A549 (cell line): ENCODE data around the gene SORCS2. TPM values are rescaled to one million over a fixed set of nuclear protein-coding genes. Genes with fewer than 3 reads are reported as not detected.

ENCODE experiments used
- ATAC-seq, 2 experiments: fragments of 200-7000 bp in 1 of 2; fragments of >200 bp in 1 of 2; cut with Nextera tagmentation in 1 of 2; cut with Tn5 transposase in 1 of 2; 3 replicates each; pipeline versions ENCODE4 v1.8.0 to v1.9.1; 2018 to 2020; ENCODE audit warnings: mild to moderate bottlenecking in 1 of 2, moderate library complexity in 1 of 2
- CTCF ChIA-PET: fragments of 300-600 bp; sonication (Branson Sonifier 250); formaldehyde crosslinking; extraction: SDS; loops from one replicate; lab custom pipeline; 2021; ENCODE audit warnings: antibody characterized with exemption, inconsistent platforms; lab: Yijun Ruan, JAX
- POLR2A ChIA-PET: fragments of 350-600 bp; formaldehyde crosslinking; extraction: SDS; loops from one replicate; lab custom pipeline; 2021; ENCODE audit warnings: antibody characterized with exemption, inconsistent platforms; lab: Yijun Ruan, JAX
- DNase-seq, 2 experiments: peaks; one replicate each; pipeline versions ENCODE4 v3.0.0 to v3.0.0-alpha.2; 2011 to 2016; ENCODE audit warnings: low read depth in 1 of 2, low spot score in 1 of 2
- FAIRE-seq: peaks from 2 replicates; lab custom pipeline; 2011; peaks lifted over from hg19 to GRCh38; lab: Jason Lieb, UNC
- H3K27ac ChIP-seq, 2 experiments: fragments of >200 bp; sonication (Bioruptor Twin); formaldehyde crosslinking; 3 replicates each; pipeline ENCODE4 v1.5.1; 2016 to 2017
- H3K4me1 ChIP-seq: fragments of >200 bp; sonication (Bioruptor Twin); formaldehyde crosslinking; 3 replicates; pipeline ENCODE4 v1.6.1; 2016
- H3K4me2 ChIP-seq: fragments of >200 bp; sonication (Bioruptor Twin); formaldehyde crosslinking; 3 replicates; pipeline ENCODE4 v1.6.1; 2016
- H3K4me3 ChIP-seq: fragments of >200 bp; sonication (Bioruptor Twin); formaldehyde crosslinking; 3 replicates; pipeline ENCODE4 v1.5.1; 2016
- H3K9me3 ChIP-seq: fragments of >200 bp; sonication (Bioruptor Twin); formaldehyde crosslinking; 3 replicates; pipeline ENCODE4 v1.6.1; 2016
- BCL3 ChIP-seq: fragments of >200 bp; sonication (Bioruptor Twin); formaldehyde crosslinking; IDR thresholded peaks from 3 replicates; pipeline ENCODE4 v1.6.1; 2016
- CEBPB ChIP-seq, 2 experiments: fragments of >200 bp in 1 of 2; sonication (Bioruptor Twin) in 1 of 2; formaldehyde crosslinking in 1 of 2; IDR thresholded peaks; 2 replicates each; pipeline ENCODE4 v1.6.1; 2012 to 2016
- CHD4 ChIP-seq: fragments of 200-600 bp; sonication (generic); IDR thresholded peaks from 2 replicates; pipeline ENCODE4 v1.6.1; 2016; ENCODE audit warnings: antibody characterized with exemption, mild to moderate bottlenecking, borderline replicate concordance
- E2F6 ChIP-seq: IDR thresholded peaks from 2 replicates; pipeline ENCODE4 v1.6.1; 2012; ENCODE audit warnings: low read depth, borderline replicate concordance
- EHMT2 ChIP-seq: fragments of 200-600 bp; sonication (generic); IDR thresholded peaks from 2 replicates; pipeline ENCODE4 v1.6.1; 2016; ENCODE audit warnings: antibody characterized with exemption, low read depth, mild to moderate bottlenecking, moderate library complexity
- FOSL2 ChIP-seq, 2 experiments: fragments of 450-650 bp in 1 of 2; fragments of >200 bp in 1 of 2; sonication (Bioruptor Twin) in 1 of 2; formaldehyde crosslinking; IDR thresholded peaks; 2 replicates each; pipeline versions ENCODE4 v1.5.0 to v1.6.1; 2016 to 2020; ENCODE audit warnings: mild to moderate bottlenecking in 1 of 2, moderate library complexity in 1 of 2
- FOXS1 ChIP-seq: fragments of 250-450 bp; sonication (Bioruptor Pico); IDR thresholded peaks from 2 replicates; pipeline ENCODE4 v1.5.0; 2020; ENCODE audit warnings: mild to moderate bottlenecking, moderate library complexity
- HDAC2 ChIP-seq: fragments of 200-600 bp; sonication (generic); IDR thresholded peaks from 2 replicates; pipeline ENCODE4 v1.6.1; 2016
- HES2 ChIP-seq: fragments of >200 bp; sonication (Bioruptor Twin); formaldehyde crosslinking; IDR thresholded peaks from 2 replicates; pipeline ENCODE4 v1.6.1; 2016
- HMGXB4 ChIP-seq: fragments of 250-450 bp; sonication (Bioruptor Pico); IDR thresholded peaks from 2 replicates; pipeline ENCODE4 v1.5.0; 2021; ENCODE audit warnings: mild to moderate bottlenecking, moderate library complexity, borderline replicate concordance
- HOXB5 ChIP-seq: fragments of 250-450 bp; sonication (Bioruptor Pico); IDR thresholded peaks from 2 replicates; pipeline ENCODE4 v1.5.0; 2020; ENCODE audit warnings: mild to moderate bottlenecking, moderate library complexity
- JUN ChIP-seq, 2 experiments: fragments of >200 bp; sonication (Bioruptor Twin); formaldehyde crosslinking; IDR thresholded peaks; 2 replicates in 1 of 2; 3 replicates in 1 of 2; pipeline ENCODE4 v1.6.1; 2016 to 2017
- JUNB ChIP-seq: fragments of >200 bp; sonication (Bioruptor Twin); formaldehyde crosslinking; IDR thresholded peaks from 2 replicates; pipeline ENCODE4 v1.6.1; 2016
- KDM5A ChIP-seq: fragments of 200-600 bp; sonication (generic); IDR thresholded peaks from 2 replicates; pipeline ENCODE4 v1.6.1; 2016; ENCODE audit warnings: antibody characterized with exemption, mild to moderate bottlenecking
- NPAS2 ChIP-seq: fragments of 250-450 bp; sonication (Bioruptor Pico); IDR thresholded peaks from 2 replicates; pipeline ENCODE4 v1.8.0; 2022; ENCODE audit warnings: mild to moderate bottlenecking, moderate library complexity, borderline replicate concordance
- NR3C1 ChIP-seq: fragments of >200 bp; sonication (Bioruptor Twin); formaldehyde crosslinking; IDR thresholded peaks from 3 replicates; pipeline ENCODE4 v1.6.1; 2017
- POLR2AphosphoS2 ChIP-seq: conservative IDR thresholded peaks from 2 replicates; pipeline ENCODE4 v1.6.1; 2012; ENCODE audit warnings: low read length, improper control_type of control experiment, inconsistent platforms
- RCOR1 ChIP-seq: fragments of 150-350 bp; IDR thresholded peaks from 2 replicates; pipeline ENCODE4 v1.6.1; 2014; ENCODE audit warnings: antibody characterized with exemption, low read length, low read depth
- REST ChIP-seq: fragments of 200-600 bp; sonication (generic); IDR thresholded peaks from 2 replicates; pipeline ENCODE4 v1.6.1; 2016; ENCODE audit warnings: antibody characterized with exemption, mild to moderate bottlenecking, moderate library complexity
- SMC3 ChIP-seq: fragments of >200 bp; sonication (Bioruptor Twin); formaldehyde crosslinking; IDR thresholded peaks from 3 replicates; pipeline ENCODE4 v1.6.1; 2018; ENCODE audit warnings: inconsistent platforms
- USF2 ChIP-seq: fragments of 450-650 bp; IDR thresholded peaks from 2 replicates; pipeline ENCODE4 v1.6.1; 2014; ENCODE audit warnings: antibody characterized with exemption
- ZFP36 ChIP-seq: fragments of 450-650 bp; IDR thresholded peaks from 2 replicates; pipeline ENCODE4 v1.6.1; 2014; ENCODE audit warnings: borderline replicate concordance; ENCODE audit not compliant: partially characterized antibody
- whole genome bisulfite sequencing: methylation state at CpG from one replicate; pipeline ENCODE4 v1.1.6; 2017; ENCODE audit errors: missing lambda C conversion rate; 5-methylcytosine and 5-hydroxymethylcytosine counted together
- polyA plus RNA-seq, 4 experiments: library from polyadenylated mRNA; depleted of rRNA in 3 of 4; stranded (reverse); fragments of >200 nt; fragmentation: RNase III in 1 of 4; extraction: RNeasy Plus Mini Kit Qiagen cat#74134 plus additional on column Dnase treatment in 1 of 4; gene quantifications; 2 replicates in 3 of 4; 3 replicates in 1 of 4; pipeline ENCODE4 v1.2.3, GENCODE V29; 2011 to 2017

SORCS2 gene
- polyA plus RNA-seq, 2 of the 4 experiments (the other 2 are of a cell fraction): 1.4 to 4.6 TPM

GRCh38 chr4:7267829-7268228, 75.5 kb downstream of the SORCS2 start:
- POLR2A ChIA-PET: no interaction called here
- CTCF ChIA-PET: interaction anchor here (1.4 to 2.4 kb wide), 5 partner anchors 9 to 166 kb away, joined by 3 to 9 read pairs (median 5); partner anchors contain the start of gene SORCS2
- FAIRE-seq (no peak), DNase-seq (no peak), ATAC-seq (no peak)
- TF ChIP-seq JUN (IDR thresholded peaks at IDR 0.05): no peak
- no peak for TF ChIP-seq EHMT2
- TF ChIP-seq HOXB5: no peak
- TF ChIP-seq CHD4: no peak
- no peak for TF ChIP-seq SMC3
- TF ChIP-seq HES2: no peak
- no peak for TF ChIP-seq NPAS2 (CRISPR knock-in tag)
- no peak for TF ChIP-seq KDM5A
- Histone ChIP-seq H3K9me3 (no peaks in the 10 kb centered on the region; the same call in 2 of the 3 replicates), H3K4me2 (peak overlapping the region; percentile 67; the same call in 1 of the 3 replicates), H3K4me3 (no peak overlapping the region), H3K27ac (peak overlapping the region; percentile 62 to 89), H3K4me1 (peaks cover 39% of the 10 kb centered on the region)
- WGBS: 86% methylated on average over 6 of the region's 7 CpGs

GRCh38 chr4:7268941-7269340, 76.6 kb downstream of the SORCS2 start:
- POLR2A ChIA-PET: no interaction called here
- 98% methylated on average over 9 of the region's 10 CpGs for WGBS
- H3K9me3 ChIP-seq: no peaks in the 10 kb centered on the region; the same call in 2 of the 3 replicates
- no peak overlapping the region for H3K4me3 ChIP-seq
- ATAC-seq (no peak), DNase-seq (no peak), FAIRE-seq (no peak)
- TF ChIP-seq KDM5A (no peak), POLR2AphosphoS2 (no peak), HES2 (no peak), FOSL2 (IDR thresholded peaks at IDR 0.05) (no peak), FOSL2 (CRISPR knock-in tag; IDR thresholded peaks at IDR 0.05) (no peak), REST (no peak), RCOR1 (no peak), SMC3 (no peak), E2F6 (no peak), NR3C1 (no peak), FOXS1 (CRISPR knock-in tag) (no peak), CEBPB (IDR thresholded peaks at IDR 0.05) (no peak), JUNB (no peak), HDAC2 (no peak), BCL3 (no peak), HMGXB4 (CRISPR knock-in tag) (no peak), USF2 (no peak), HOXB5 (no peak), ZFP36 (no peak), NPAS2 (CRISPR knock-in tag) (no peak)
- H3K4me2 ChIP-seq: no peak overlapping the region
- CTCF ChIA-PET: interaction anchor here (0.5 to 2.0 kb wide), 3 partner anchors 27 to 190 kb away, joined by 3 to 9 read pairs (median 3); partner anchors contain the start of gene SORCS2
- peaks cover 28% of the 10 kb centered on the region for H3K4me1 ChIP-seq
- H3K27ac ChIP-seq: peak overlapping the region in 1 of 2 experiments; percentile 89; a peak in 3 of 6 replicates
